NCI-H2029 (cell line): ENCODE results near the gene LYL1.
"Not testable (repeated sequence)": the region's sequence is repeated elsewhere in the genome, so short reads cannot be mapped to it uniquely, and the experiment has no call there.

ENCODE experiments used
- DNase-seq: peaks from one replicate; lab custom pipeline; 2025; lab: John Stamatoyannopoulos, UW

Gene LYL1

DNA sequence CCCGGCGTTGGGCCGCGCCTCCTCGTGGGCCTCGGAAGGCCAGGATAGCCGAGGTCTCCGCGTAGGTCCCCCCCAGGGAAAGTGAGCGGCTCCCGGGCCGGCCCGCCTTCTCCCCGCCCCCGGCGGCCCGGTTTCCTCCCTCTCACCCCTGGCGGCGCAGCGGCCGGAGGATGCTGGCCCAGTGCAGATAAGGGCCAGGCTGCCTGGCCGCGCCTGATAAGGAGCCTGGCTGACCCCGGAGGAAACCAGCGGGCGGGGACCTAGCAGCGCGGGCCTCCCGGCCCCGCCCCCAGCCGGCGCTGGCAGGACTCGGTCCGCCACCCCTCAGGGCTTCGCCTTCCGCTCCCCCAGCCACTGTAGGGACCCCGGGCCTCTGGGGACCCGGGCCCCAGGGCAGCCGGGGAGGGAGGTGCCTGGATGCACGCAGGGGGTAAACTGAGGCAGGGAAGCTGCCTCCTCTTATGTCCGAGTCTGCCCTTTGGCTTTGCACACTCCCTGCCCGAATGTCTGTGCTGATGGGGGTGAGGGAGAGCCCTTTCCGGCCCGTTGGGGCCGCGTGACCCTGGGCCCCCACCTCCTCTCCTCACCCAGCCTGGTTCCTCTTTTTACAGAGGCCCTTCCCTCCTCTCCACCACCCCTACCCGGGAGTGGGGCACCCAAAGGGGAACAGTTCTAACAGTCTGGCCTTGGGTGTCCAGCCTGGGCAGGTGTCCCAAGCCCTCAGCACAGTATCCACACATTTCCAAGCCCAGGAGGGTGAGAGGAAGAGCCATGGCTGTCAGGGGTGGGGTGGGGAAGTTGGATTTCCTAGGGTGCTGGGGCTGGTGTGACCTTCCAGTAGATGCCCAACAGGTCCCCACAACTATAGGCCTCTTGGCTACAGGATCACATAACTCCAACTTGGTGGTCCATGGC is at the start of gene LYL1:
Gene LYL1, minus strand, starts transcription at position 193 of the 915 bp plus-strand sequence. CDS start 1,687 bp downstream, outside the sequence.
- no peak for DNase-seq

DNA sequence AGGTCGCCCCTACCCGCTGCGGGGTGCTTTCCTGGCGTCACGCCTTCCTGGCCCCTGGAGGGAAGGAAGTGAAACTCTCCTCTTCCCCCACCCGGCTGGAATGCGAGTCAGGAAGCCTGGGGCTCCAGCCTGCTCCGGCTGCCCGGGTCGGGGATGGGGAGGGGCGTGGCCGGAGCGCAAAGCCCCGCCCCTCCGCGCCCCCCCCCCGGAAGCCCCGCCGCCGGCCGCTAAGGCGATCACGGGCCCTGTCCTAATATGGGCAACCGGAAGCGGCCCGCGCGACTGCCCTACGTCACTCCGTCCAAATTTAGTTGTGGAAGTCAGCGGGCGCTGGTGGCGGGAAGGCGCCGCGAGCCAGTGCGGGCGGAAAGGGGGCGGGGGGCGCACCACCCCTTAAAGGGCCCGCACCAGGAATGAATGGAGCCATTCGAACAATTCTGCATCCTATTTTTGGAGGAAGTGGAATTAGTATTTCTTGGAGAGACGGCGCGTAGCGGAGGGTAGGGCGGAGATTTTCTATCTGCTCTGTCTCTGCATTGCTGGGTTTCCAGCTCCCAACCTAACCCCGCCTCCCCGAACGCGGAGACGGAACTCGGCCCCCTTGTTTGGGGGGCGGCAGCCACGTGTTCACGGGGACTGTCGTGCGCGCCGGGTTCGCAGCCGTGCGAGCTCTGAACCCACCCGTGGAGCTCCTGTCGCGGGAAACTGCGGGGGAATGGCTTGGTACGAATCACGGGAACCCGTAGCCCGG is 49.1 kb upstream of the LYL1 start:
- peak; percentile 96 for DNase-seq

DNA sequence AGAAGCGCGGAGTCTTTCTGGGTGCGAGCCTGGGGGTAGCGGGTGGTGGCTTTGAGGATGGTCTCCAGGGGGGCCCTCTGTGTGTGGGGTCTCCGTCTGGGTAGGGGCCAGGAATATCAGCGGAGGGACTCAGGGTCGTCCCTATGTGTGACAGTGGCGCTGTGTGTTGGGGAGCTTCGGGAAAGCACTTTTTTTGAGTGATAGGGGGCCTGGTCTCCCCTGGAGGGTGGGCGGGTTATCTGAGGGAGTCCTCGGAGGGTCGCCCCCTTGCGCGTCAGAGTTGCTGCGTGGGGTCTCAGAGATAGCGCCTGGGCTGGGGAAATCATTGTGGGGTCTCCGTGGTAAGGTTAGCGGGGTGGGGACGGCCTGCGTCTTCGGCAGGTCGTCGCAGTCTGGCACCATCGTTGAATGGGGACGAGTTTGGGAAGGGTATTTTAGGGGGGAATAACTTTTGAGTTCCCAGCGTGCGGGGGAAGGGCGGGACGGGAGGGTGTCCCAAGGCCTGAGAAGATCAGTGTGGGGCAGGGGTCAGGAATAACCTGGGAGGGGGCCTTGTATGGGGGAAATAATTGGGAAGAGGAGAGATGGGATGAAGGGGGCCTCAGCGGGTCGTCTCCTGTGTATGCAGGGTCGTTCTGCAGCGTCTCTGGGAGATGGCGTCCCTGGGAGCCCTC is 48.4 kb upstream of the LYL1 start:
- DNase-seq = no peak

DNA sequence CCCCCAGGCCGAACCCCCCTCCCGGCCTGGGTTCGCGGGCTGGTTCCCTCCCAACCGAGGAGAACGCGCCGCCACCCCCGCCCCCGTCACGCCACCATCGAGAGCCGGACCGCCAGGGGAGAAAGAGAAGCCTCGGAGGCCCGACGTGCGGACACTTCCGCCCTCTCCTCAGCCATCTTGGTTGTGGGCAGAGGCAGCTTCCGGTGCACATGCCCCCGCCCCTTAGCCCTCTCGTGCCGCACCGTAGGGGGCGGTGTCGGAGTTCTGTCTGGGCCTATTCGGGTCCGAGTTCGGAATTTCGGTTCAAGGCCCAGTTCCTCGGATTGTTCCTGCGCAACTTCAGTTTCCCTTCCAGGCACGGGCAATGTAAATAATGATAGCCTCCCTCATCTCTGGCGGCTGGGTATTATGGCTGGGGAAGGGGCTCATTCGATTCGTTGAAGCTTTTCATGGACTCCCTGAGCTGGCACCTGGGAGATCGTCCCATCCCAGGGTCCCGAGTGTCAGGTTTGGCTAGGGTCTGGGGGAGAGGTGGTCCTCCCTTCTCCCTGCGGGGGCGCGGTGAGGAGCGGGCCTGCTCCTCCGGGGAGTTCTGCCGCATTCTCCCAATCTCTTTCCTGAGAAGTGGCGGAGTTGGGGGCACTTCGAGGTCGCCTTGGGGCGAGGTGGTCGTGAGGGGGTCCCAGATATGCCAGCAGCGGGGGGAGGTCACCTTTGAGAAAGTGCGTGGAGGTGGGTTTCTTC is 47.7 kb upstream of the LYL1 start, which contains the start of the genes IER2 and STX10:
Gene IER2, plus strand, starts transcription at position 225 of the 744 bp plus-strand sequence. CDS start 2,776 bp downstream, outside the sequence.
Gene STX10, minus strand, starts transcription at position 189 of the 744 bp plus-strand sequence. CDS start 202 bp downstream, outside the sequence.
- peak; percentile 92 for DNase-seq

DNA sequence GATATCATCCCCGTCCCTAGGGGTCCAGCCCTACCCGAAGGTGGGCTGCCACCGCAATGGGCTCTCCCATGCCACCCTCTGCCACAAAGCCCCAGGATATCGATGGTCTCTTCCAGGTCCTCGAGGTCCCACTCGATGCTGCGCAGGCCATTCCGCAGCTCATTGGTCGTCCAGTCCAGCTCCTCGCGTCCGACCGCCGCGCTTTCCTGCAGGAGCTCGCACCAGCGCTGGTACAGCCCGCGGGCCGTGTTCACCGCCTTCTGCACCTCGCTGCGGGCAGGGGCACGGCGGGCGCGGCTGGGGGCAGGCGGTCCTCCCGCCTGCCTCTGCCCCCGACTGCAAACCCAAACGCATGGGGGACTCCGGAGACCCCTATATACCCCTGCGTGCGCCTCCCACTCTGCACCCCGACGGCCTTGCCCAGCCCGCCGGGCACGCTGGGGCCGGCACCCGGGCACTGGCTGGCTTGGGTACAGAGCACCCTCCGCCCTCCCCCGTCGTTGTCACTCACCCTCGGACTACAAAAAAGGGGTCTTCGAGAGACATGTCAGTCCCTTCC is 47.0 kb upstream of the LYL1 start:
- DNase-seq = peak; percentile 49

DNA sequence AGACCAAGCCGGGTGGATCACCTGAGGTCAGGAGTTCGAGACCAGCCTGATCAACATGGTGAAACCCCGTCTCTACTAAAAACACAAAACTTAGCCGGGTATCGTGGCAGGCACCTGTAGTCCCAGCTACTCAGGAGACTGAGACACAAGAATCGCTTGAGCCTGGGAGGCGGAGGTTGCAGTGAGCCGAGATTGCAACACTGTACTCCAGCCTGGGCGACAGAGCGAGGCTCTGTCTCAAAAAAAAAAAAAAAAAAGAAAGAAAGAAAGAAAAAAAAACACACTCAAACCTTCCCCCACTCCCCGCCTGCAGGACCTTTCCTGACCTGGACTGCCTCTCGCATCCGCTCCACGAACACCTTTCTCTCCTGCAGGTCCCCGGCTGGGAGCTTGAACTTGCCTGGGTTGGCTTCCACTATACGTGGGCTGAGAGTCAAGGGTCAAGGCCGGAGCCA is 46.5 kb upstream of the LYL1 start:
- DNase-seq = not testable (repeated sequence)

DNA sequence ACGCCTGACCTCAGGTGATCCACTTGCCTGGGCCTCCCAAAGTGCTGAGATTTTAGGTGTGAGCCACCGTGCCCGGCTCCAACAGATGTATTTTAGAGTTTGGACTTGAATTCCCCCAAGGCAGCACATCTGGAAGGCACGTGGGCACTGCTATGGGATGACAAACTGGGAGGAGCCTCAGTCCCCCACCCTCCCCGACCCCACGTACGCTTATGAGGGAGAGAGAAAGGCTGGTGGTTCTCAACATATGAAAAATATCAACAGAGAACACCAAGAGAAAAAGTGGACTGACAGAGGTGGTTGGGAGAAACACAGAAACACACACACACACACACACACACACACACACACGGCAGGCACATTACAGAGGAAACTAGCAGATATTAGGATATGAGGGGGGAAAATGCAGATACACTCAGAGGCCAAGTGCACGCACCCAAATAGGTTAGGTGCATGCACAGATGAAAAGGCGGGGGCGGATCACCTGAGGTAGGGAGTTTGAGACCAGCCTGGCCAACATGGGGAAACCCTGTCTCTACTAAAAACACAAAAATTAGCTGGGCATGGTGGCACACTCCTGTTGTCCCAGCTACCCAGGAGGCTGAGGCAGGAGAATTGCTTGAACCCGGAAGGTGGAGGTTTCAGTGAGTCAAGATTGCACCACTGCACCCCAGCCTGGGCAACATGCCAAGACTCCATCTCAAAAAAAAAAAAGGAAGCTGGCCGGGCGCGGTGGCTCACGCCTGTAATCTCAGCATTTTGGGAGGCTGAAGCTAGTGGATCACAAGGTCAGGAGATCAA is 44.3 kb upstream of the LYL1 start:
- no peak for DNase-seq

DNA sequence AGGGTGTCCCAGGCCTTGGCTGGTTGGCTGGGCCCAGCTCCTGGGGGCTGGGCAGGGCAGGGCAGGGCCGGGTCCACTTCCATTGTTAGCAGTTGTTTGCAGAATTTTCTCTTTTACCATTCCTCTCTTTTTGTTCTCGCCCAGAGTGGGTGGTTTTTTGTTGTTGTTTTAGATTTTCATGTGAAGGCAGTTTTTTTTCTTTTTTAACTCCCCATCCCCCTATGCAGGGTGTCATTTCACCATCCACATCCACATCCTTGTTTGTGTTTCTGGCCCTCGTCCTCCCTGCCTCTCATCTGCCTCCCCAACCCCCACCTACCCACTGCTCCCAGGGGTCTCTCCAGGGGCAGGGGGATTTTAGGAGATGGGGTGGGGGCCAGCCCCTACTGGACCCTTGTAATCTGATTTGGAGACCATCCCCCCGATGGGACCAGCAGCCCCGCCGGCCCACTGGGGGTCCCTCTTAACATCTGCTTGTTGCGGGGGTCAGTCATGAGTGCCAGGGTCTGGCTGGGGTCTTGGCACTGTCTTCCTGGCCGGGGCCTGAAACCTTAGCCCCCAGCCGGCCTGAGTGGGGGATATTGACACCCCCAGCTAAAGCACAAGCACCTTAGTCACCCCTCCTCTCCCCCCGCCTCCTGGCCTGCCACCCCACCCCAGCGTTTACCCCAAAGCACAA is 37.1 kb upstream of the LYL1 start:
- no peak for DNase-seq

DNA sequence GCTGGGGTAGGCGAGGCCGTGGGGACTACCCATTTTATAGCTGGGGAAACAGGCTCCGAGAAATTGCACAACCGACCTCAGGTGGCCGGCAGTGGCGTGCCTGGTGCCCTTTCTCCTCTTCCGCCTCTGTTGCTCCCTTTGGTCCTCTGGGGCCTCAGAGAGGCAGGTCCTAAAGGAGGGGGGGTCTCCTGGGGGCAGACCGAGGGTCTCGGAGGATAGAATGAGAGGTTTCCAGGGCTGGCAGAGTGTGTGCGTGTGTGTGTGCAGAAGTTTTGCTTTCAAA is 36.2 kb upstream of the LYL1 start:
- DNase-seq = no peak

DNA sequence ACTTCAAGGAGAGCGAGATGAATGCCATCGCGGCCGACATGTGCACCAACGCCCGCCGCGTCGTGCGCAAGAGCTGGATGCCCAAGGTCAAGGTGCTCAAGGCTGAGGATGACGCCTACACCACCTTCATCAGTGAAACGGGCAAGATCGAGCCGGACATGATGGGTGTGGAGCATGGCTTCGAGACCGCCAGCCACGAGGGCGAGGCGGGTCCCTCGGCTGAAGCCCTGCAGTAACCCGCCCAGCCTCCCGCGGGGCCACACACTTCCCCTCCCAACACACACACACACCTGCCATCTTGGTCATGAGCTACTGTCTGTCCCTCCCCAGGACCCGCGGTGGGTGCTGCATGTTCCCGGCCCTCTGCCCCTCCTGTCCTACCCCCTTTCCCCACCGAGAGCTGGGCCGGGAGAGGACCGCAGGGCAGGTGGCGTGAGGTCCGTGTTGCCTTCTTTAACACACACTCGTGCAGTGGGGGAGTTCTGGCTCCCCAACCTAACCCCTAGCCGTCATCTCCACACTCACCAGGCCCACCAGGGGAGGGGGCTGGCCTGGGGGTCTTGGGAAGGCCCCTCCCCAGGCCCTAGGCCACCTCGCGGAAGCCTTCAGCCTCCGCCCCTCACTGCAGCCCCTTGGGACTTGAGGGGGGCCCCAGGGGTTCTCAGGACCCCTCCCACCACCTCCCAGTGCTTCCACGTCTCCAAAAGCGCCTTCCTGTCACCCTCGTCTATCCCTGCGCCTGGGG is 35.7 kb upstream of the LYL1 start:
- no peak for DNase-seq

DNA sequence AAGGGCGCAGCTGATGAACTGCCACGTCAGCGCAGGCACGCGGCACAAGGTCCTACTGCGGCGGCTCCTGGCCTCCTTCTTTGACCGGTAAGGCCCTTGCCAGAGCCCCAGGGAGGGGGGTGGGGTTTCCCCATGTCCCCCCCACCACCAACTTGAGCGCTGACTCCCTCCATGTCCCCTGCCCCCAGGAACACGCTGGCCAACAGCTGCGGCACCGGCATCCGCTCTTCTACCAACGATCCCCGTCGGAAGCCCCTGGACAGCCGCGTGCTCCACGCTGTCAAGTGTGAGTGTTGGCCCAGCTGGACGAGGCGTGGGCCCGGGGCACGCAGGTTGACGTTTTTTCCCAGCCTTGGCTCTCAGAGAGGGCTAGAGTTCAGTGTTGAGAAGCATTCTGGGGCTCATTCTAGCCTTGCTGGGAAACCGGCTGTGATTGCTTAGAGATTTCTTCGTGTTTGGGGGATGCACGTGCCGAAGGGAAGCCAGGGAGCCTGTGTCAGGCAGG is 34.7 kb upstream of the LYL1 start:
- no peak for DNase-seq

DNA sequence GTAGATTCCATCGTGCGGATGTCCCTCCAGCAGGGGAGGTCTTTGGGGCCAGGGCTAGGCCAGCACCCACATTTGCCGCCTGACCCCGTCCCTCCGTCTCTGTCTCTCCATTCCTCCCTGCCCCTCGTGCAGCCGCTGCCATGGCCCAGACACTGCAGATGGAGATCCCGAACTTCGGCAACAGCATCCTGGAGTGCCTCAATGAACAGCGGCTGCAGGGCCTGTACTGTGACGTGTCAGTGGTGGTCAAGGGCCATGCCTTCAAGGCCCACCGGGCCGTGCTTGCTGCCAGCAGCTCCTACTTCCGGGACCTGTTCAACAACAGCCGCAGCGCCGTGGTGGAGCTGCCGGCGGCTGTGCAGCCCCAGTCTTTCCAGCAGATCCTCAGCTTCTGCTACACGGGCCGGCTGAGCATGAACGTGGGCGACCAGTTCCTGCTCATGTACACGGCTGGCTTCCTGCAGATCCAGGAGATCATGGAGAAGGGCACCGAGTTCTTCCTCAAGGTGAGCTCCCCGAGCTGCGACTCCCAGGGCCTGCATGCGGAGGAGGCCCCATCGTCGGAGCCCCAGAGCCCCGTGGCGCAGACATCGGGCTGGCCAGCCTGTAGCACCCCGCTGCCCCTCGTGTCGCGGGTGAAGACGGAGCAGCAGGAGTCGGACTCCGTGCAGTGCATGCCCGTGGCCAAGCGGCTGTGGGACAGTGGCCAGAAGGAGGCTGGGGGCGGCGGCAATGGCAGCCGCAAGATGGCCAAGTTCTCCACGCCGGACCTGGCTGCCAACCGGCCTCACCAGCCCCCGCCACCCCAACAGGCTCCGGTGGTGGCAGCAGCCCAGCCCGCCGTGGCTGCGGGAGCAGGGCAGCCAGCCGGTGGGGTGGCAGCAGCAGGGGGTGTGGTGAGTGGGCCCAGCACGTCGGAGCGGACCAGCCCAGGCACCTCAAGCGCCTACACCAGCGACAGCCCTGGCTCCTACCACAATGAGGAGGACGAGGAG is 32.7 kb upstream of the LYL1 start:
- DNase-seq = no peak

DNA sequence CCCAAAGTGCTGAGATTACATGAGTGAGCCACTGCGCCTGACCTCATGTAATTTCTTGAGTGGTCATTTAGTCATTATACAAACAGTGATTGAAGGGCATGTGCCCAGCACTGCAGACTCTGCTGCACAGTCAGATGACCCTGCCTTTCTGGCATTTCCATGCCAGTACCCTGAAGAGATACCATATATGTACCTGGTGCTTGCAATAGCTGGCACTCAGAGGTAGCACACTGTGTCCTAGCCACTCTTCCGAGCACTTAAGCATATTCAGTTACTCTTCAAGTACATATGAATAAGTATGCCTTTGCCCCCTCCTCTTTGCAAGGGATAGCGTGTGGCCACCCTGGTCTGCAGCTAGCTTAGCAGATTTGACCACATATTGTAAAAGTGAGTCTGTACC is 32.0 kb upstream of the LYL1 start:
- no peak for DNase-seq

DNA sequence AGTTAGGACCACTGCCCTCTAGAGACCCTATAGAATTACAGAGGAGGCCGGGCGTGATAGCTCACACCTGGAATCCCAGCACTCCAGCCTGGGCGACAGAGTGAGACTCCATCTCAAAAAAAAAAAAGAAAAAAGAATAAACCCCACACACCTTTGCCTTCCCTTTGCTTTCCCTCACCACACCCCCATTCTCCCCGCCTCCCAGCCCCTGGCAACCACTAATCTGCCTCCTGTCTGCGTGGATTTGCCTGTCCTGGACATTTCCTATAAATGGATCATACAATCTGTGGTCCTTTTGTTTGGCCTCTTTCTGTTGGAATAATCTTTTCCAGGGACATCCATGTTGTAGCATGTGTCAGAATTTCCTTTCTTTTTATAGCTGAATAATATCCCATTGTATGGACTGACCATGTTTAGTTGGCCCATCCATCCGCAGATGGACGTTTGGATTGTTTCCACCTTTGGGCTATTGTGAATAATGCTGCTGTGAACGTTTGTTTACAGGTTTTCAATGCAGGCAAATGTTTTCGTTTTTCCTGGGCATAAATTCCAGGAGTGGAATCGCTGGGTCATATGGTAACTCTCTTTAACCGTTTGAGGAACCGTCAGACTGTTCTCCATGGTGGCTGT is 30.7 kb upstream of the LYL1 start:
- no peak for DNase-seq

DNA sequence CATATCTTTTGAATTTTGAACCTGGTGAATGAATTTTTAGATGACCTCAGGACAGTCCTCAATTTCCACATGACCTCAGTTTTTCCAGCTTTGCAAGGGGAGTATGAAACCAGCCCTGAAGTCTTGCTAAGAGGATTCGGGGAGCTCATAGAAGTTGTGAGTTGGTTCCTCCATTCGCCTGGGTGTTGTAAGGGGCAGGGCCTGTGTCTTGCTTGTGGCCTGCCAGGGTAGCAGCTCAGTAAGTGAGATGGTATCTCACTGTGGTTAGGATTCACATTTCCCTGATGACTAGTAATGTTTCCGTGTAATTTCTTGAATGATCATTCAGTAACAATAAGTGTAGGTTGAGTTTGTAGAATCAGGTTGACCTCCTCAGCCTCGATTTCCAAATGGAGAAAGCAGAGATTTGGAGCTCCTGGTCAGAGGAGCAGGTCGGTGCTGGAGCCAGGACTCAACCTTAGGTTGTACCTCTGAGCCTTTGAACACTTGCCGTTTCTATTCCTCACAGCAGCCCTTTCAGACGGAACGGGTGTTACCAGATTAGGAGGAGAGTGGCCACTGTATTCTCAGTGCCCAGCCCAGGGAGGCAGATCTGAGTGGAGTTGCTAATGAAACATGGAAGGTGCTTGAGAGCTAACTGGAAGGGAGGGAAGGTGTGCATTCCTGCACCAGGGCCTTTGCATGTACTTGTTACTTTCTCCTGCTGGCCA is 30.0 kb upstream of the LYL1 start:
- DNase-seq = no peak

DNA sequence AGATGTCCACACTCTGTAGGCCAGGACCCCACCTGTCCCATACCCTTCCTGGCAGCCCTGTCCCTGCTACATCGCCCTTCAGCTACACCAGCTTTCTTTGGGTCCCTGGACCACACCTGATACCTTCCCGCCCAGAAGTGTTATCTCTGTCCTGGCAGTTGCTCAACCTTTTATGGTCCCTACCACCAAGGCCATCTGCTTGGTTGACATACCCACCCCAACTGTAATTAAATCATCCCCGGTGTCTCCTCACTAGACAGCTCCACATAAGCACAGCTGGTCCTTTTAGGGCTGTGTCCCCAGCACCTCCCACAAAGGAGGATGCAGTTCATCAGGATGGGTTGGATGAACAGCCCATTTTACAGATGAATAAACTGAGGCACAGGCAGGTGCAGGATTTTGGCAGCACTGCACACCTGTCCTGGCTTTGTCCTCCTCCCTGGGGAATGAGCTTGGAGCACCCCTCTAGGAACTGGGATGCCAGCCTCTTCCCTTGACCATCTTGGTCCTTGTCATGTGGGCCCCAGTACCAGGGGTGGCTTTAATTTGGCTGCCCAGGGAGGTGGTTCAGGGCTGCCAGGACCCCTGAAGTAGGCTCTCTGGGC is 28.3 kb upstream of the LYL1 start:
- no peak for DNase-seq
